SK-N-SH (cell line): ENCODE measurements around the gene CDK5RAP2.

Experiments
- CTCF ChIP-seq: fragments of 200-600 bp; sonication (generic); IDR thresholded peaks from 2 replicates; pipeline ENCODE4 v1.6.1; 2017; ENCODE audit warnings: antibody characterized with exemption, mild to moderate bottlenecking, moderate library complexity
- RAD21 ChIP-seq: IDR thresholded peaks from 2 replicates; pipeline ENCODE4 v1.6.1; 2012; ENCODE audit warnings: mild to moderate bottlenecking, low read length

- no peak for TF ChIP-seq CTCF
- no peak for TF ChIP-seq RAD21
These were observed 229.4 kb downstream of the CDK5RAP2 start for GRCh38 chr9:120350596-120350995.
